ENCODE results near the gene DCXR.
A peak's percentile ranks its signal among the peaks of the same experiment; 100 is the strongest.

The DCXR gene

DNA sequence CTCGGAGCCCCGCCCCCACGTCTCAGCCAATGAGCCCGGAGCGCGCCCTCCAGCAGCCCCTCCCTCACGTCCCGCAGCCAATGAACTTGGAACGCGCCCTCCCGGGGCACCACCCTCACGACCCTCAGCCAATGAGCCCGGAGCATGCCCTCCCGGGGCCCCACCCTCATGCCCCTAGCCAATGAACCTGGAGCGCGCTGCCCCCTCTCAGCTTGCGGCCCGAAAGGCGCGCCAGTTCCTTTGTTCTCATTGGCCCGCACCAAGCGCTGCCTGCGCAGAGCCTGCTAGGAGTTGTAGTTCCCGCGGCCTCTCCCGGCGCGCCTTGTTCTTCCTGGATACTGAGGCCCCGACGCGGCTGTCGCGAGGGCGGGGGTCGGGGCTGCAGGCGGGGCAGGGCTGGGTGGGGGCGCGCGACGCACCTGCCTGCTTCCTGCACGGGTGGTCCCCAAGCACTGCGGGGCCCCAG is 14.5 kb downstream of the DCXR start, which contains the start of gene LRRC45:
Gene LRRC45, plus strand, starts transcription at position 325 of the 466 bp plus-strand sequence. CDS start 339 bp downstream, outside the sequence.
- peak; percentile 100 for DNase-seq (ENCODE audit: low read depth)

GRCh38 chr17:82022310-82022980 is 15.1 kb downstream of the DCXR start, which contains the start of gene CENPX:
TSS of gene CENPX (minus strand) at chr17:82022878. CDS start at chr17:82022861, 17 bp downstream.
- DNase-seq (ENCODE audit: low read depth): no peak

- DNase-seq (ENCODE audit: low read depth): no peak
Measured at GRCh38 chr17:82021900-82022309, 15.6 kb downstream of the DCXR start.

DNA sequence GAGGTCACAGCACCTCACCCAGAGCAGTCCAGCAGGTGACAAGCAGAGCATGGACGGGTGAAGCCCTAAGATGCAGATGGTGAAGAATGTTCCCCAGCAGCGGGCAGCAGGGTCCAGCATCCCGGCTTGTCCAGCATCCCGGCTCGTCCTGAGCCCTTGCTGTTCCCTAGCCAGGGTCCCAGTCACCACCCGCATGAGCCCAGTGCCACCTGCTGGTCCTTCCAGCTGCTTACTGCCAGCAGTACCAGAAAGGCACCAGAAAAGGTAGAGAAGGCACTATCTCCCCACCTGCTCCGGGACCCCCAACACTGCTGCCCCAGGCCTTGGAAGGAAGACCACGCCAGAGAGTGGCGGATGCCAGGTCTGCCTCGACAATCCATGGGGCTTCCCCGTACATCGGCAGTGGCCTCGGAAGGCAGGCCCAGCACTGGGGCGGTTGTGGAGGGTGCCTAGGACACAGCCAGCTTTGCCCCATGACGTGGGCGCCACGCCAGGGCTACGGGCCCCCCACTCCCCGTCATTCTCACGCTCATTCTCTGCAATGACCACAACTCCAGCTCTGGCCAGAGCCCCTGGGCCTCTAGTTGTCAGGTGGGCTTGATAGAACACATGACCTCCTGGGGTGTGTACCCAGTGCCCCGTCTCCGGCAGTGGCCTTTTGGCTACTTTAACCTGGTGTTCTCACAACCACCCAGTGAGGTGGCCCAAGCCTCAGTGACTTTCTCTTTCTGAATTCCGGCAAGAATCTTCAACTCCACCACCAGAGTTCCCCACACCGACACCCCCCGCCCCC is 16.2 kb downstream of the DCXR start:
- DNase-seq (ENCODE audit: low read depth): peak; percentile 44

GRCh38 chr17:82020572-82021106 is 16.9 kb downstream of the DCXR start:
- DNase-seq (ENCODE audit: low read depth): no peak

- DNase-seq (ENCODE audit: low read depth): peak; percentile 70
Measured at GRCh38 chr17:82019690-82020571, 17.6 kb downstream of the DCXR start.

GRCh38 chr17:82018989-82019689 is 18.4 kb downstream of the DCXR start:
- no peak for DNase-seq (ENCODE audit: low read depth)

DNA sequence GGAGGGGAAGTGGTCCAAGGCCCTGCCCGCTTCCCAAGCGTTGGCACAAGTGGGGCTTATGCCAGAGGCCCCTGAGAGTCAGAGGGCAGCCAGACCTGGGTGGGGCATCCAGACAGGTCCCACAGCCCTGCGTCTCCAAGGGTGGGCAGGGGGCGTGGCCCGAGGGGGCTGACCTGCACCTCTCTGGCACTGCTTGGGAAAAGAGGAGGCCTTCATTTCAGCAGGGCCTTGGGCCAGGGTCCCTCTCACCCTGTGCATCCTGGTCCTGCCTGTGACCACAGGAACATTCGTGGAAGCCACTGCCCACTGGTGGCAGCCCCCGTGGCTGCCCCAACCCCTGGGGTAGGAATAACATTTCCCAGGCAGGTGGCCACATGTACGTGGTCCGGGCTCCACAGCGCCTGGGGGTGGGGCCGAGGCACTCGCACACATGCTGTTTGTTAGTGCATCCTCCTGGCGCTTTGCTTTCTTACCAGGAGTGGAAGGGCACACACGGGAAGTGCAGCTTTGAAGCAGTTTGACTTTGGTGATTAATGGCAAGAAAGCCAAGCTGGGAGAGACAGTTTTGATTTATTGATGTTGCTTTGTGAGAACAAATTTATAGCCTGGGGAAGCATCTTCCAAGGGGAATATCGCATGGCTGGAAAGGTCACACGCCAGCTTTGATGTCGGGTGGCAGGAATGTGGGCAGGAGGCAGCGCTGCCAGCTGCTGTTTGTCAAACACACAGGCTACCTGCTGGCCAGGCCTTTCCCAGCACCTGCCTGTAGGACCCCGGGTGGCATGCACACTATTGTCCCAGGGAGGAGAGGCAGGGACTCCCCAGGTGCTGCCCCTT is 19.1 kb downstream of the DCXR start:
- no peak for DNase-seq (ENCODE audit: low read depth)

- DNase-seq (ENCODE audit: low read depth): no peak
Measured at GRCh38 chr17:82017612-82018151, 19.8 kb downstream of the DCXR start.

GRCh38 chr17:82016875-82017459 is 20.5 kb downstream of the DCXR start:
- DNase-seq (ENCODE audit: low read depth): no peak

- no peak for DNase-seq (ENCODE audit: low read depth)
Measured at GRCh38 chr17:82016061-82016874, 21.2 kb downstream of the DCXR start.

GRCh38 chr17:82015311-82015971 is 22.1 kb downstream of the DCXR start:
- no peak for DNase-seq (ENCODE audit: low read depth)

DNA sequence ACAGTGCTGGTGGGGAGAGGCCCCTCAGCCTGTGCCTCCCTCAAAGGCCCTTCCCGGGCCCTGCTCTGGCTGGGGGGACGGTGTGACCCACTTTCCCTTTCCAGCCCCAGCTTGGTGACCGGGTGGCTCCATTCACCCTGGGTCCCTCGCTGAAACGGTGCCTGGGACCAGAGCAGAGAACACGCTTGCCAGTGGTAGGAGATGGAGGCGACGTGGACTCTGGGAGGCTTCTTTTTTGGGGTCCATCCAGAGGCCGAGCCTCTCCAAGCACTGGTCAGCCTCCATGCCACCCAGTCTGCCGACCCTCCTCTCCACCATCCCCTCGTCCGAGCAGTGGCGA is 22.6 kb downstream of the DCXR start:
- DNase-seq (ENCODE audit: low read depth): no peak

GRCh38 chr17:82014432-82014831 is 23.1 kb downstream of the DCXR start:
- DNase-seq (ENCODE audit: low read depth): no peak

DNA sequence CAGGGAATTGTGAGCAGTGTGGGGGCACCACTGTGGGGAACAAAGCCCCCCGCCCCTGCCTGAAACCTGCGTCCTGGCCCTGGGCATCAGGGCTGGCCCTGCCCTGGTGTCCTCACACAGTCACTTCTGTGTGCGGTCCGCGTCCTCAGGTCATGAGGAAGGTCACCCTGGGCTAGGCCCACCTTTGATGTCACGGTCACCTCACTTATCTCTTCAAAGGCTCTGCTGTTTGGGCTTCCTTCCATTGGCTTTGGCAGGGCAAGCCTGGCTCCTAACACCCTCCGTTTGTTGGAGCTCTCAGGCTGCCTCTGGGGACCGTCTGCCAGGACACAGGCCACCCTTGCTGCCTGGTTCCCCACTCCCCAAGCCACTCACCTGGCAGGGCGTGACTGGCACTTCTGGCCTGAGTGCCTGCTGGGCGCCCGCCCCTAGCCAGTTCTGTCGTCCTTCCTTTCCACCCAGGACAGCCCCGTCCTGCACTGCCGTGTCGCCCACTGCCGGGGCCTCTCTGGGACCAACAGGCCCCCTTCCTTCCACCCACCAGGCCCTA is 23.6 kb downstream of the DCXR start:
- no peak for DNase-seq (ENCODE audit: low read depth)

GRCh38 chr17:82013341-82013740 is 24.2 kb downstream of the DCXR start:
- DNase-seq (ENCODE audit: low read depth): no peak

GRCh38 chr17:82012640-82013295 is 24.7 kb downstream of the DCXR start:
- DNase-seq (ENCODE audit: low read depth): no peak

- DNase-seq (ENCODE audit: low read depth): no peak
Measured at GRCh38 chr17:82012261-82012639, 25.2 kb downstream of the DCXR start.
